GM18526 (cell line): ENCODE measurements around the gene COG5.

Source experiments
- POLR2A ChIP-seq: IDR thresholded peaks from 3 replicates; pipeline ENCODE4 v1.6.1; 2011; ENCODE audit not compliant: insufficient read length; ENCODE audit errors: extremely low read depth

The COG5 gene

GRCh38 chr7:107495516-107495915, 68.2 kb downstream of the COG5 start:
- TF ChIP-seq POLR2A, result no peak

GRCh38 chr7:107494884-107495283, 68.8 kb downstream of the COG5 start:
- TF ChIP-seq POLR2A, result no peak

DNA sequence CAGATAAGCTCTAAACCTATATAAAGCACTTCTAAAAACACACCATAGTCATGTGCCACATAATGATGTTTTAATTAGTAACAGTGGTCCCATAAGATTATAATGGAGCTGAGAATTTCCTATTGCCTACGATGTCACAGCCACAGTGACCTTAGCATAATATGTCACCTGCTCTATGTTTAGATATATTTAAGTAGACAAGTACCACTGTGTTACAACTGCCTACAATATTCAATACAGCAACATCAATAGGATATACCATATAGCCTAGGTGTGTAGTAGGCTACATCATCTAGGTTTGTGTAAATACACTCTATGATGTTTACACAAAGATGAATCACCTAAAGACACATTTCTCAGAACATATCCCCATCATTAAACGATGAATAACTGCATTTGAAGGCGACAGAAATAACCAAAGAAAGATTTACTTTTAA, 69.4 kb downstream of the COG5 start:
- TF ChIP-seq POLR2A, result no peak

DNA sequence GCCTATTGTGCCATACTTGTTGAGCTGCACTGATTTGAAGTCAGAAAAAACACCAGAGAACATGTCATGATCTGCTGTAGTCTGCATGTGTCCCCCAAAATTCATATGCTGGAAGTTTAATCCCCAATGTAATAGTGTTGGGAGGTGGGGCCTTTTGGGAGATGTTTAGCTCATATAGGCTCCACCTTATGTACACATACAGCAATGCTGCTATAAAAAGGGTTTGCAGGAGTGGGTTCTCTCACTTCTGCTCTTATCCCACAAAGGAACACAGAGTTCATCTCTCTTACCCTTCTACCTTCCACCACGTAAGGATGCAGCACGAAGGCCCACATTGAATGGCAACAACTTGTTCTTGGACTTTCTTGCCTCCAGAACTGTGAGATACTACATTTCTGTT, 70.8 kb downstream of the COG5 start:
- TF ChIP-seq POLR2A, result no peak

GRCh38 chr7:107486041-107486440, 77.7 kb downstream of the COG5 start:
- no peak for TF ChIP-seq POLR2A

DNA sequence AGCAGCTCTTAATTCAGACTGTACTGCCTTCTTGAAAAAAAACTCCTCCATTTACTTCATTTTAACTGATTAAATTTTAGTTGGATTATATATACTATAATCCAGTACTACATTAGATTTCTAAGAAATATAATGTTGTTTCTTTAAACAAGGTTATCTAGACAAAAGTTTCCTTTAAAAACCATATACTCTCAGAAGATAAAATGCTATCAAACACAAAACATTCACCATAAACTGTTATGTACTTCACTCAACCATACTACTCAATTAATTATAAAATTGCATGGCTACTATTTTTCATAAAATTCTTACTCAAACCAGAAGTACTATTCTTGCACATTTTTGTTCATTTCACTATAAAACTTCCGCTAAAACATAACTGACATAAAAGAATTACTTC, 81.1 kb downstream of the COG5 start:
- no peak for TF ChIP-seq POLR2A

- no peak for TF ChIP-seq POLR2A
Measured at GRCh38 chr7:107480932-107481331, 82.8 kb downstream of the COG5 start.

DNA sequence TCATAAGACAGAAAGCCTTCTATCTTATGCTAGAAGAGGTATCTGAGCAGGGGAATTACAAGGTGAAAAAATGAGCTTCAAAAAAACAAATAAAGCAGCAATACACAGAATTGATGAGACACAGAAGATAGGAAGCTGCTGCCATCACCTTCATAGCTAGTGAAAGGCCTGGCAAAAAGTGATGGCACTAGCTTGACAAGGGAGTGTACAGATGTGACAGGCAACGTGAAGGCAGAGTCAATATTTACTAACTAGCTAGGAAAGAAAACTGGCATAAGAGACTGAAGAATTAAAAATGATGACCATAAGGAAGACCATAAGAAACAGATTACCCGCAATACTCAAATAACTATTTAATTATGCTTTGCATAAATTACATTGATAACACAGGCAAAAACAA, 84.4 kb downstream of the COG5 start:
- TF ChIP-seq POLR2A, result no peak

GRCh38 chr7:107474104-107474521, 89.6 kb downstream of the COG5 start:
- TF ChIP-seq POLR2A, result no peak

- TF ChIP-seq POLR2A, result no peak
Measured at GRCh38 chr7:107472116-107472515, 91.6 kb downstream of the COG5 start.

GRCh38 chr7:107471292-107472070, 92.2 kb downstream of the COG5 start:
- no peak for TF ChIP-seq POLR2A

DNA sequence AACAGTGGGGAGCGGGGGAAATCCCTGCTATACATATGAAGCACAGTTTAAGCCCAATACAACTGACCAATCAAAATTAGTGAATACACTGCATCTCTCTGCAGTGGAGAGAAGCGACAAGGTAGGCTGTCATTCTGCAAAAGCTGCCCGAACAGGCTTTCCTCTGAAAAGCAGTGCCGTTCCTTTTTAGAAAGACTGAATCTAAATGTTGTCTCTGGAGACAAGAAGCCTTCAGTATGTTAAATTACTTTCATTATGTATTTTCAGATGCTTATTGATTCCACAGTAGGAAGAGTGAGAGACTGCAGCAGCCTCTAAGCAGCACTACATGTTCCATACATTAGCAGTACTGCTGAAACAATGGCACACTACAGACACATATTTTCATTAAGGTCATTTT, 93.8 kb downstream of the COG5 start, which contains the start of gene GPR22:
GPR22 (plus strand) TSS at position 129 of the 400 bp plus-strand sequence. CDS start 4,004 bp downstream, outside the sequence.
- no peak for TF ChIP-seq POLR2A

- TF ChIP-seq POLR2A, result no peak
Measured at GRCh38 chr7:107468824-107469223, 94.9 kb downstream of the COG5 start.

GRCh38 chr7:107467972-107468371, 95.7 kb downstream of the COG5 start:
- no peak for TF ChIP-seq POLR2A

GRCh38 chr7:107464666-107465226, 99.0 kb downstream of the COG5 start:
- no peak for TF ChIP-seq POLR2A
